ENCODE results near the gene DDX1.

The DDX1 gene

GRCh38 chr2:15555760-15556193 lies 35.9 kb upstream of the DDX1 start:
- no peaks in the 10 kb centered on the region for H3K4me1 ChIP-seq (ENCODE audit: insufficient read depth, low read length)
- H3K27me3 ChIP-seq (ENCODE audit: insufficient read depth, low read length) = no peaks in the 10 kb centered on the region
- H3K4me3 ChIP-seq (ENCODE audit: low read length) = no peak overlapping the region
- no peak overlapping the region for H3K9ac ChIP-seq (ENCODE audit: low read depth, low read length)
- H3K27ac ChIP-seq (ENCODE audit: low read length) = no peak overlapping the region
- H3K36me3 ChIP-seq (ENCODE audit: insufficient read depth, low read depth, low read length) = no peaks in the 10 kb centered on the region; the same call in 1 of the 2 replicates
- H3K9me3 ChIP-seq (ENCODE audit: insufficient read depth, low read depth, low read length) = no peaks in the 10 kb centered on the region

GRCh38 chr2:15556311-15556930 lies 35.2 kb upstream of the DDX1 start:
- no peak overlapping the region for H3K4me3 ChIP-seq (ENCODE audit: low read length)
- no peak overlapping the region for H3K27ac ChIP-seq (ENCODE audit: low read length)
- H3K4me1 ChIP-seq (ENCODE audit: insufficient read depth, low read length) = no peaks in the 10 kb centered on the region
- no peaks in the 10 kb centered on the region for H3K9me3 ChIP-seq (ENCODE audit: insufficient read depth, low read depth, low read length)
- no peak overlapping the region for H3K9ac ChIP-seq (ENCODE audit: low read depth, low read length)
- H3K27me3 ChIP-seq (ENCODE audit: insufficient read depth, low read length) = no peaks in the 10 kb centered on the region
- H3K36me3 ChIP-seq (ENCODE audit: insufficient read depth, low read depth, low read length) = no peaks in the 10 kb centered on the region; the same call in 1 of the 2 replicates

GRCh38 chr2:15557887-15558311 lies 33.8 kb upstream of the DDX1 start:
- H3K27me3 ChIP-seq (ENCODE audit: insufficient read depth, low read length) = no peaks in the 10 kb centered on the region
- H3K36me3 ChIP-seq (ENCODE audit: insufficient read depth, low read depth, low read length) = no peaks in the 10 kb centered on the region
- H3K4me3 ChIP-seq (ENCODE audit: low read length) = no peak overlapping the region
- H3K4me1 ChIP-seq (ENCODE audit: insufficient read depth, low read length) = peaks cover 4% of the 10 kb centered on the region; the same call in 1 of the 2 replicates
- no peak overlapping the region for H3K27ac ChIP-seq (ENCODE audit: low read length)
- H3K9me3 ChIP-seq (ENCODE audit: insufficient read depth, low read depth, low read length) = no peaks in the 10 kb centered on the region
- no peak overlapping the region for H3K9ac ChIP-seq (ENCODE audit: low read depth, low read length)

GRCh38 chr2:15559379-15560139 lies 32.1 kb upstream of the DDX1 start:
- no peaks in the 10 kb centered on the region for H3K36me3 ChIP-seq (ENCODE audit: insufficient read depth, low read depth, low read length)
- H3K9ac ChIP-seq (ENCODE audit: low read depth, low read length) = no peak overlapping the region
- peak overlapping the region; percentile 98 for H3K4me3 ChIP-seq (ENCODE audit: low read length)
- no peaks in the 10 kb centered on the region for H3K9me3 ChIP-seq (ENCODE audit: insufficient read depth, low read depth, low read length)
- no peak overlapping the region for H3K27ac ChIP-seq (ENCODE audit: low read length)
- H3K27me3 ChIP-seq (ENCODE audit: insufficient read depth, low read length) = no peaks in the 10 kb centered on the region
- H3K4me1 ChIP-seq (ENCODE audit: insufficient read depth, low read length) = peaks cover 4% of the 10 kb centered on the region; the same call in 1 of the 2 replicates

GRCh38 chr2:15560140-15560987 lies 31.3 kb upstream of the DDX1 start:
- H3K9me3 ChIP-seq (ENCODE audit: insufficient read depth, low read depth, low read length) = no peaks in the 10 kb centered on the region
- peaks cover 4% of the 10 kb centered on the region; the same call in 1 of the 2 replicates for H3K4me1 ChIP-seq (ENCODE audit: insufficient read depth, low read length)
- no peaks in the 10 kb centered on the region for H3K36me3 ChIP-seq (ENCODE audit: insufficient read depth, low read depth, low read length)
- H3K27me3 ChIP-seq (ENCODE audit: insufficient read depth, low read length) = no peaks in the 10 kb centered on the region
- H3K27ac ChIP-seq (ENCODE audit: low read length) = no peak overlapping the region
- H3K9ac ChIP-seq (ENCODE audit: low read depth, low read length) = peak overlapping the region; percentile 76
- H3K4me3 ChIP-seq (ENCODE audit: low read length) = peak overlapping the region; percentile 98

GRCh38 chr2:15560988-15561573 lies 30.6 kb upstream of the DDX1 start, which contains the start of gene NBAS:
NBAS (minus strand) TSS chr2:15561334; CDS start chr2:15561304, 30 bp downstream.
- Histone ChIP-seq H3K4me1 (ENCODE audit: insufficient read depth, low read length) (peaks cover 4% of the 10 kb centered on the region; the same call in 1 of the 2 replicates), H3K9ac (ENCODE audit: low read depth, low read length) (peak within 1 kb of the TSS; percentile 76), H3K36me3 (ENCODE audit: insufficient read depth, low read depth, low read length) (no peaks in the 10 kb centered on the region), H3K9me3 (ENCODE audit: insufficient read depth, low read depth, low read length) (no peaks in the 10 kb centered on the region), H3K27me3 (ENCODE audit: insufficient read depth, low read length) (no peaks in the 10 kb centered on the region), H3K27ac (ENCODE audit: low read length) (peak within 1 kb of the TSS; percentile 52), H3K4me3 (ENCODE audit: low read length) (peak within 1 kb of the TSS; percentile 98)

DNA sequence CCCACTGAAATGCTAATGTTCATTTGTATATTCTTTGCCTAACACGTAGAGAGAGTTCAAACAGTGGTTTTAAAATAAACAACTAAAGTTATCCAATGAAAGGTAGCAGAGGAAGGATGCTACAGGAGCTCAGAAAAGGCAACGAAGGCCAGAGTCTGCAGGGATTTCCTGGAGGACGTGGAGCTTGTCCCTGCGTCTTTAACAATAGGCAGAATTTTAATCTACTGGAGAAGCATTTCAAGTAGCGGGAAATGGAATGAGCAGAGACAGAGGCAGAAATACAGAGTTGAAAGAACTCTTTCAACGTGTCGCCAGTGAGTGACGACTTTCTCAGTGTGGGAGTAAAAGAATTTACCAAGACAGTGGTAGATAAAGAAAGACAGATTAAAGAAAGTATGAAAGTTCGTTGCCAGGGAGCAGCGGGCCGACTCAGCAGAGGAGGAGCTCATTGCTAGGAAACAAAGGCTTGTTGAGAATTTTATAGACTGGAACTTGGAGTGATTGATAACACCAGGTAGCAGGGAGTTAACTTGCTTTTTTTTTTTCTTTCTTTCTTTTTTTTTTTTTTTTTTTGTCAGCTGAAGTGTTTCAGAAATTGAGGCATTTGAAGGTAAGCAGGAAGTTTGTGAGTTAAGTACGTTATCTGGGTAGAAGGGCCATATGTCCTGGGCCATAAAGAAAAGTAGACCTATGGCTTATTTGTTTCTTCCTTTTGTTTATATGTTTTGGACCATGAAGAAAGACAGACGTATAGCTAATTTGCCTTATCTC lies 29.9 kb upstream of the DDX1 start:
- H3K9ac ChIP-seq (ENCODE audit: low read depth, low read length) = peak overlapping the region; percentile 76
- peaks cover 4% of the 10 kb centered on the region; the same call in 1 of the 2 replicates for H3K4me1 ChIP-seq (ENCODE audit: insufficient read depth, low read length)
- no peaks in the 10 kb centered on the region for H3K27me3 ChIP-seq (ENCODE audit: insufficient read depth, low read length)
- peak overlapping the region; percentile 52 for H3K27ac ChIP-seq (ENCODE audit: low read length)
- H3K9me3 ChIP-seq (ENCODE audit: insufficient read depth, low read depth, low read length) = no peaks in the 10 kb centered on the region
- peak overlapping the region; percentile 98 for H3K4me3 ChIP-seq (ENCODE audit: low read length)
- H3K36me3 ChIP-seq (ENCODE audit: insufficient read depth, low read depth, low read length) = no peaks in the 10 kb centered on the region

DNA sequence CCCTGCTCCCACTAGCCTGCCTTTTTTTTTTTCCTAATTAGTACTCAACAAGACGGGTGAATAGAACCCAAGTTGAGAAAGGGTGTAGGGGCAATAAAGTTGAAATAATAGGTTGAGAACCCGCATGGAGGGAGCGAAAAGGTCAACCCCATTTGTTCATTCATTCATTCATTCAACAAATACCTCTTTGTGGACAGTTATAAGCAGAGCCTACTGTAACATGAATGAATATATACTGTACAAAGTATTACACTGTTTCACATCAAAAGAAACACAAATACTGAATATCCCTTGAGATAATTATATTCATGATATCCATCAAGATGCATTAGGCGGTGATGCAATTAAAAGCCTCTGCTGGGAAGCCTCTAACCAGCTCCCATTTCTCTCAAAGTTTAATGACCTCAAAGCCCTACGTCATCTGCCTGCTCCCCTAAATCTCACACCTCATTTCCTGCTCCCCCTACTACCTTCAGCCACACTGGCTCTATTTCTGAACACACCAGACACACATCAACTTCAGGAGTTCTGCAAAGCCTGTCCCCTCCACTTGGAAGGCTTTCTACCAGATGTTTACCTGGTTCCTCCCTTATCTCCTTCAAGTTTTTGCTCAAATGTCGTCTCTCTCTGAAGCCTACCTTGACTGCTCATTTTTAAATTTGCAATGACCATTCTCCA lies 29.2 kb upstream of the DDX1 start:
- Histone ChIP-seq H3K36me3 (ENCODE audit: insufficient read depth, low read depth, low read length) (no peaks in the 10 kb centered on the region), H3K4me1 (ENCODE audit: insufficient read depth, low read length) (peaks cover 4% of the 10 kb centered on the region; the same call in 1 of the 2 replicates), H3K4me3 (ENCODE audit: low read length) (peak overlapping the region; percentile 98; the same call in 1 of the 2 replicates), H3K9me3 (ENCODE audit: insufficient read depth, low read depth, low read length) (no peaks in the 10 kb centered on the region), H3K27me3 (ENCODE audit: insufficient read depth, low read length) (no peaks in the 10 kb centered on the region), H3K9ac (ENCODE audit: low read depth, low read length) (peak overlapping the region; percentile 76; the same call in 1 of the 2 replicates), H3K27ac (ENCODE audit: low read length) (no peak overlapping the region)

DNA sequence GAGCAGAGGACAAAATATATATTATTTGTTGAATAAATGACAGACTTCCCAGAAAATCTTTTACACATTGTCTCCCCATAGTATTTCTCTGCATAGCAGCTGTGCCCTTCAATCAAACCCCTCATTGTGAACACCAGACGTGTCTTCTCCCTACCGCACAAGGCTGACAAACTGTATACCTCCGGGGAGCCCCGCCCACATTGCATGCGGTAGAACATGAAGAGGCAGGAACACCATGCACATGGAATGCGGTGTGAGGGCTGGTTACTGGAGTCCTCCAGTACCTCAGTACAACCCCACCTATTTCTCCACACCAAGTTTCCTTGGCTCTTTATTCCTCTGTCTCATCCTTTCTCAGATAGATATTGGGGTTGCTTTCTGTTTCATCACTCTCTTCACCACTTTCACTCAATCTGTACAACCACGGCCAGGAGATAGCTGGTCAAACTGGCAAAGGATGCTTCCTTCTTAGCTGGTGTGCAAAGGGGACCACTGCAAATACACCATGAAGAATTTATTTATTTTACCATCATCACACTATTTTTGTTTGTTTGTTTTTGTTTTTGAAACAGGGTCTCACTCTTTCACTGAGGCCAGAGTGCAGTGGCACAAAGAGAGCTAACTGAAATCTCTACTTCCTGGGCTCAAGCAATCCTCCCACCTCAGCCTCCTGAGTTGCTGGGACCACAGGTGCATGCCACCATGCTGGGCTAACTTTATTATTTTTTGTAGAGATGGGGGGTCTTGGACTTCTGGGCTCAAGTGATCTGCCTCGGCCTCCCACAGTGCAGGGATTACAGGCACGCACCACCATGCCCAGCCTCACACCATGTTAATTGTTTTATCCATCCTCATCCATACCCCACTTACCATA lies 28.2 kb upstream of the DDX1 start:
- Histone ChIP-seq H3K27me3 (ENCODE audit: insufficient read depth, low read length) (no peaks in the 10 kb centered on the region), H3K9ac (ENCODE audit: low read depth, low read length) (no peak overlapping the region), H3K36me3 (ENCODE audit: insufficient read depth, low read depth, low read length) (no peaks in the 10 kb centered on the region), H3K4me1 (ENCODE audit: insufficient read depth, low read length) (peaks cover 4% of the 10 kb centered on the region; the same call in 1 of the 2 replicates), H3K27ac (ENCODE audit: low read length) (no peak overlapping the region), H3K4me3 (ENCODE audit: low read length) (no peak overlapping the region), H3K9me3 (ENCODE audit: insufficient read depth, low read depth, low read length) (no peaks in the 10 kb centered on the region)

Measured in iPS-20b (cell line).